Coronary artery (tissue), 2 donors: Measurements from ENCODE around the gene ANXA4.
A peak's percentile ranks its signal among the peaks of the same experiment; 100 is the strongest.
"Not testable (repeated sequence)": the region's sequence is repeated elsewhere in the genome, so short reads cannot be mapped to it uniquely, and the experiment has no call there.

Experiments
- DNase-seq: peaks from one replicate; pipeline ENCODE4 v3.0.0-alpha.2; 2017; ENCODE audit warnings: low spot score
- H3K27ac ChIP-seq, 2 donors: fragments of 200-600 bp; sonication (generic); one replicate each; pipeline ENCODE4 v1.5.1; 2016 to 2019
- H3K4me3 ChIP-seq: fragments of 200-600 bp; sonication (generic); 2 replicates; pipeline ENCODE4 v1.5.1; 2016; ENCODE audit warnings: mild to moderate bottlenecking, moderate library complexity
- TF ChIP-seq, protein P1 (sequence below): fragments of 200-600 bp; sonication (generic); IDR thresholded peaks from one replicate; pipeline ENCODE4 v1.5.1; 2019; ENCODE audit warnings: antibody characterized with exemption

The ANXA4 gene

DNA sequence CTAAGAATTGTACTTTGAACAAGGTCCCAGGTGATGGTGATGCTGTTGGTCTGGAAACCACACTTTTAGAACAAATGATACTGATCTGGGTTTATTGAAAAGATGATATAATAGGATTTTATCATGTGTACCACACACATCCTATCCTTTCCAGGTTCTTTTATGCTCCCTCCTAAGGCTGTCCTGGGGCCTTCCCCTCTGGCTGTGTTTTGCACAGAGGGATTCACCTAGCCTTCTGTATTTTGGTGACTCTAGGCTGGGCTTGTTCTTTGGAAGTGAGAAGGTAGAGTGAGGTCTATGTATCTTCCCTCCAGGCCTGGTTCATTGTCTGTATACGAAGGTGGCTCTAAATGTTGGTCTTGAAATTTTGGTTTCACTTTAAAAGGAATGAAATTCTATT lies 12.7 kb downstream of the ANXA4 start:
- Histone ChIP-seq H3K27ac (peak overlapping the region; percentile 50 to 58), H3K4me3 (peak overlapping the region; percentile 33)
- DNase-seq: no peak
- TF ChIP-seq, protein P1, sequence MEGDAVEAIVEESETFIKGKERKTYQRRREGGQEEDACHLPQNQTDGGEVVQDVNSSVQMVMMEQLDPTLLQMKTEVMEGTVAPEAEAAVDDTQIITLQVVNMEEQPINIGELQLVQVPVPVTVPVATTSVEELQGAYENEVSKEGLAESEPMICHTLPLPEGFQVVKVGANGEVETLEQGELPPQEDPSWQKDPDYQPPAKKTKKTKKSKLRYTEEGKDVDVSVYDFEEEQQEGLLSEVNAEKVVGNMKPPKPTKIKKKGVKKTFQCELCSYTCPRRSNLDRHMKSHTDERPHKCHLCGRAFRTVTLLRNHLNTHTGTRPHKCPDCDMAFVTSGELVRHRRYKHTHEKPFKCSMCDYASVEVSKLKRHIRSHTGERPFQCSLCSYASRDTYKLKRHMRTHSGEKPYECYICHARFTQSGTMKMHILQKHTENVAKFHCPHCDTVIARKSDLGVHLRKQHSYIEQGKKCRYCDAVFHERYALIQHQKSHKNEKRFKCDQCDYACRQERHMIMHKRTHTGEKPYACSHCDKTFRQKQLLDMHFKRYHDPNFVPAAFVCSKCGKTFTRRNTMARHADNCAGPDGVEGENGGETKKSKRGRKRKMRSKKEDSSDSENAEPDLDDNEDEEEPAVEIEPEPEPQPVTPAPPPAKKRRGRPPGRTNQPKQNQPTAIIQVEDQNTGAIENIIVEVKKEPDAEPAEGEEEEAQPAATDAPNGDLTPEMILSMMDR: no peak

DNA sequence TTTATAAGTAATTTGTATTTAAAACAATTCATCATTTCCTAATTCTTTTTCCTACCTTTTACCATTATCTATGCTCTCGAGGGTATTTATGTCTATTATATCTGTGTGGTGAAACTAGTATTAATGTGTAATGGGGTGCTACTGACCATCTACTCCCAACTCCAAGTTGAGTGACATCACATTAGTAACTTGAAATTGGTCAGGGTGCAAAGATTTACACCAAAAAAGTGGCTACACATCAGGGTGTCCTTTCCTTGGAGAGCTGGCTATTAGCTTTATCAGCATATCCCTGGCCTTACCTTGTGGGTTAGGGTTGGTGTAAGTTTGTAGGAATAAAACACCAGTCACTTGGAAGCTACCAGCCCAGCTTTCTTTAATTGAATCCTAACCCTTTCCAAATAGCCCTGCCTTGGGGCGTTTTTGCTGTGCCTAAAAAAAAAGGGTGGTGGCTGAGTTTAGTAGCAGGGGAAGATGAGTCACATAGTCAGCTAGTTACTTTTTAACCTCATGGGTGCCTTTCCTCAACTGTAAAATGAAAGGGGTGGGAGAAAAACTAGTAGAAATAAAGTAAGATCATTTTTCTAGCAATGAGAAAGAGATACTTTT lies 14.0 kb downstream of the ANXA4 start:
- peak overlapping the region; percentile 39 for H3K4me3 ChIP-seq
- no peak for DNase-seq
- H3K27ac ChIP-seq: peak overlapping the region; percentile 23 to 77
- TF ChIP-seq, protein P1: no peak

DNA sequence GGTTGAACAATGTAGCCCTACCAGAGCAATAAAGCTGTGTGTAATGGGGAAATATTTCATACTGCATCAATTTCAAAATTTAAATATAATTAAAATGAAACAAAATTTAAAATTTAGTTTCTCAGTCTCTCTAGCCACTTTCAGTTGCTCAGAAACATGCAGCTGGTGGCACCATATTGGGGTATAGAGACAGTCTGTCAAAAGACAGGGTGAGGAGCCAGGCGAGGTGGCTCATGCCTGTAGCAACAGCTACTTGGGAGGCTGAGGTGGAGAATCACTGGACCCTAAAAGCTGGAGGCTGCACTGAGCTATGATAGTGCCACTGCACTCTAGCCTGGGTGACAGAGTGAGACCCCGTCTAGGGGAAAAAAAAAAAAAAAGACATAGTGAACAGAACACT lies 20.1 kb downstream of the ANXA4 start:
- TF ChIP-seq, protein P1: no peak
- no peak for DNase-seq
- H3K27ac ChIP-seq: no peak overlapping the region
- H3K4me3 ChIP-seq: no peak overlapping the region

DNA sequence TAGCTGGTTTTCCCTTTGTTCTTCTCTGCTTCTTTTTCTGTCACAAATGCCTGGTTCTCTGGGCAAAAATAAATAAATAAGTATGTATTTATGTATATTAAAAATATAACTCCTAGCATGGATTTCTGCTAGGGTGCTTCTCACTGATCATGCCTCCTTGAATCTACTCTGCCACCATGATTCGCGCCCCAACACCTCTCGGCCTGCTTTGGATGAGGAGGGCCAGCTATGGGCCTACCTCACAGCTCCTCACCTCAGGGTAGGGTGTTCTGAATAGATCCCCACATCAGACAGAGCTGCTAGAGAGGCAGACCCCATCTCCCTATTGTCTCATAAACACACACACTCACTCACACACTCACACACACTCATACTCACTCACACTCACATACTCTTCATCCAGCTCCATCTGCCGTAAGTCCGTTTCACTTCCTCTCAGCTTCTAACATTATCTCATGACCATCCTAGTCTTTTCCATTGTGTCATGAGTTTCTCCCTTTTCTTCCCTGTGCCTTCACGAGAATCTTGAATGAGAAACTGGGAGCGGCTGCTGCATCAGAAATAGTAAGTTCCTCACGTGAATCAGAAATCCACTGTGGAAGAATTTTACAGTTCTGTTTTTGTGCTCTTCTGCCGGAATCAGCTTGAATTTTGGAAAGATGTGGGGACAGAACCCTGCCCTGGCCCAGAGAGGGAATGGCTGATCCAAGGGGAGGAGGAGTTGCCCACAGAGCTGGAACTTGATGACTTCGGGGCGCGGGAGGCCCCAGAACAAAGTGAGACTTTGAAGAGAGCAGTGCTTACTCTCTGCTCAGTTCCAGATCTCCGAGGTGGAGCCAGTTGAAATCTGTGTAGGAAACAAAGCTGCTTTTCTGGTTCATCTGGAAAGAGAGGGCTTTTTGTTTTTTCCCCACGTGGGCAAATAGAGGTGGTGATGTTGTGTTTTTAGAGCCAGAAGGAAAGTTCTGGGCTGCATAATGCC lies 20.9 kb downstream of the ANXA4 start:
- Histone ChIP-seq H3K27ac (peak overlapping the region; percentile 2 to 85), H3K4me3 (peak overlapping the region; percentile 26)
- TF ChIP-seq, protein P1: no peak
- DNase-seq: no peak

DNA sequence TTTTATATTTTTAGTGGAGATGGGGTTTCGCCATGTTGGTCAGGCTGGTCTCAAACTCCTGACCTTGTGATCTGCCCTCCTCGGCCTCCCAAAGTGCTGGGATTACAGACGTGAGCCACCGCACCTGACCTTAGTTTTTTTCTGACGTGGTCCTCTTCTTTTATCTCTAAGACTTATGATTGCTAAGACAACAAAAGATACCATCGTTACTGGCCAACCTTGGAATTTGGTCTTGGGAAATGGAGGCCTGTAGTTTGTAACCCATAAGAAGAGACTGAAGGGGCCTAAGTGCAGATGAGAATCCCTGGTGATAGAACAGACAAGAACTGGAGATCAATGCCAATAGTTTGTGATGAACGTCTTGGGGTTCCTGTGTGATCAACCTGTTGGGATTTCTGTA lies 21.9 kb downstream of the ANXA4 start:
- not testable (repeated sequence) for H3K27ac ChIP-seq, H3K4me3 ChIP-seq, DNase-seq

DNA sequence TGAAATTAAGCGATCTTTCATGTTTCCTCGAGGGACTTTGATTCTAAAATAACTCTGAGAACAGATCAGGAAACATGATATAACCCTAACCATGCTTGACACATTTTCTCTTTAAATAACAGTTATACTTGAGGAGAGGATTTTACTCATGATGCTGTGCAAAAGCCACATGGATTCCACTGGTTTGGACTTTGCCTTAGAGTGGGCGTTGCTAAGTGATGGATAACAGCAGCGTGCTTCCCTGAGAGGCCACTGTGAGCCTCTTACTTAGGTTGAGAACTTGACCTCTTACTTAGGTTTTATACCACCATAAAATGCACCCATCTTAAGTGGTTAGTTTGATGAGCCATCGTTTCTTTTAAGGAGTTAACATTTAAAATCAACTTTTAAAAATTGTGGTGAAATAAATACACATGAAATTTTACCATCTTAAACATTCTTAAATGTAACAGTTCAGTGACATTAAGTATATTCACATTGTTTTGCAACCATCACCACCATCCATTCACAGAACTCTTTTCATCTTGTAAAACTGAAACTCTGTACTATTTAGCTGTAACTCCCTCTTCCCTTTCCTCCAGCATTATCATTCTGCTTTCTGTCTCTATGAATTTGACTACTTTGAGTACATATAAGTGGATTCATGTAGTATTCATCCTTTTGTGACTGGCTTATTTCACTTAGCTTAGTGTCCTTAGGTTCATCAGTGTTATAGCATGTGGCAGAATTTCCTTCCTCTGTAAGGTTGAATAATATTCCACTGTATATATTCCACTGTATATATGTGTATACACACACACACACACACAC lies 22.6 kb downstream of the ANXA4 start:
- TF ChIP-seq, protein P1: no peak
- no peak for DNase-seq
- peak overlapping the region in 1 of 2 donors; percentile 6 for H3K27ac ChIP-seq
- no peak overlapping the region for H3K4me3 ChIP-seq

DNA sequence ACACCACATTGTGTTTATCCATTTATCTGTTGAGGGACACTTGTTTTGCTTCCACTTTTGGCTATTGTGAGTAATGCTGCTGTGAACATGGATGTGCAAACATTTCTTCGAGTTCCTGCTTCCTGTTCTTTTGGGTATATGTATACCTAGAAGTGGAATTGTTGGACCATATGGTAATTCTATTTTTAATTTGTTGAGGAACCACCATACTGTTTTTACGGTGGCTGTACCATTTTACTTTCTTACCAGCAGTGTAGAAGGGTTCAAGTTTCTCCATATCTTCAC lies 23.1 kb downstream of the ANXA4 start:
- TF ChIP-seq, protein P1: no peak
- H3K27ac ChIP-seq: peak overlapping the region in 1 of 2 donors; percentile 32
- H3K4me3 ChIP-seq: no peak overlapping the region

More for the DNA sequence above, 23.1 kb downstream of the ANXA4 start:
- no peak for DNase-seq
